ENCODE results near the gene ABCA13.
"Not testable (repeated sequence)": the region's sequence is repeated elsewhere in the genome, so short reads cannot be mapped to it uniquely, and the experiment has no call there.

The ABCA13 gene

DNA sequence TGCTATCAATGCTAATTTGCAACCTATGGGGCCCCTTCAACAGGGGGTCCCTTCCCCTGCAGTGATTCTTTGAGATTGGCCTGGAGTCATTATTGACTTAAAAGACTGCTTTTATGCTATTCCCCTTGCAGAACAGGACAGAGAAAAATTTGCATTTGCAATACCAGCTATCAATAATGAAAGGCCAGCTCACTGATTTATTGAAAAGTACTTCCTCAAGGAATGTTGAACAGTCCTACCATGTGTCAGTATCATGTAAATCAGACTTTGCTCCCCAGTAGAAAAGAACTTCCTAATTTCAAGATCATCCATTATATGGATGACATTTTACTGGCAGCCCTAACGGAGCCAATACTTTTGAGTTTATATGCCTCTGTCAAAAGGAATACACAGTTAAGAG lies 29.7 kb upstream of the ABCA13 start:
- no peaks in the 10 kb centered on the region for H3K79me2 ChIP-seq (ENCODE audit: insufficient read depth, low read length)
- TF ChIP-seq EZH2phosphoT487 (IDR thresholded peaks at IDR 0.05; ENCODE audit: borderline replicate concordance) = no peak
- TF ChIP-seq, protein P1, sequence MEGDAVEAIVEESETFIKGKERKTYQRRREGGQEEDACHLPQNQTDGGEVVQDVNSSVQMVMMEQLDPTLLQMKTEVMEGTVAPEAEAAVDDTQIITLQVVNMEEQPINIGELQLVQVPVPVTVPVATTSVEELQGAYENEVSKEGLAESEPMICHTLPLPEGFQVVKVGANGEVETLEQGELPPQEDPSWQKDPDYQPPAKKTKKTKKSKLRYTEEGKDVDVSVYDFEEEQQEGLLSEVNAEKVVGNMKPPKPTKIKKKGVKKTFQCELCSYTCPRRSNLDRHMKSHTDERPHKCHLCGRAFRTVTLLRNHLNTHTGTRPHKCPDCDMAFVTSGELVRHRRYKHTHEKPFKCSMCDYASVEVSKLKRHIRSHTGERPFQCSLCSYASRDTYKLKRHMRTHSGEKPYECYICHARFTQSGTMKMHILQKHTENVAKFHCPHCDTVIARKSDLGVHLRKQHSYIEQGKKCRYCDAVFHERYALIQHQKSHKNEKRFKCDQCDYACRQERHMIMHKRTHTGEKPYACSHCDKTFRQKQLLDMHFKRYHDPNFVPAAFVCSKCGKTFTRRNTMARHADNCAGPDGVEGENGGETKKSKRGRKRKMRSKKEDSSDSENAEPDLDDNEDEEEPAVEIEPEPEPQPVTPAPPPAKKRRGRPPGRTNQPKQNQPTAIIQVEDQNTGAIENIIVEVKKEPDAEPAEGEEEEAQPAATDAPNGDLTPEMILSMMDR (conservative IDR thresholded peaks at IDR 0.05; ENCODE audit: low read length) = no peak
- H3K4me2 ChIP-seq (ENCODE audit: low read depth, low read length, poor library complexity, severe bottlenecking) = no peak overlapping the region
- H3K9me2 ChIP-seq (replicated peaks; ENCODE audit: low read depth, low read length) = no peaks in the 10 kb centered on the region
- no peaks in the 10 kb centered on the region for H3K36me3 ChIP-seq (ENCODE audit: insufficient read depth, low read length)
- H2AFZ ChIP-seq (ENCODE audit: low read length) = no peak overlapping the region
- H3K4me3 ChIP-seq (ENCODE audit: low read length, poor library complexity, severe bottlenecking) = no peak overlapping the region
- H3K4me1 ChIP-seq (ENCODE audit: insufficient read depth, low read length, poor library complexity, severe bottlenecking) = no peaks in the 10 kb centered on the region
- H3K9ac ChIP-seq (ENCODE audit: low read depth, low read length, poor library complexity, severe bottlenecking) = no peak overlapping the region
- no peaks in the 10 kb centered on the region for H3F3A ChIP-seq (ENCODE audit: low read depth)
- H4K20me1 ChIP-seq (ENCODE audit: insufficient read depth, low read length, poor library complexity, severe bottlenecking) = no peaks in the 10 kb centered on the region
- no peaks in the 10 kb centered on the region for H3K27me3 ChIP-seq (ENCODE audit: insufficient read depth, low read length, poor library complexity, severe bottlenecking)
- H3K9me3 ChIP-seq (ENCODE audit: insufficient read depth, low read depth, low read length) = no peaks in the 10 kb centered on the region

DNA sequence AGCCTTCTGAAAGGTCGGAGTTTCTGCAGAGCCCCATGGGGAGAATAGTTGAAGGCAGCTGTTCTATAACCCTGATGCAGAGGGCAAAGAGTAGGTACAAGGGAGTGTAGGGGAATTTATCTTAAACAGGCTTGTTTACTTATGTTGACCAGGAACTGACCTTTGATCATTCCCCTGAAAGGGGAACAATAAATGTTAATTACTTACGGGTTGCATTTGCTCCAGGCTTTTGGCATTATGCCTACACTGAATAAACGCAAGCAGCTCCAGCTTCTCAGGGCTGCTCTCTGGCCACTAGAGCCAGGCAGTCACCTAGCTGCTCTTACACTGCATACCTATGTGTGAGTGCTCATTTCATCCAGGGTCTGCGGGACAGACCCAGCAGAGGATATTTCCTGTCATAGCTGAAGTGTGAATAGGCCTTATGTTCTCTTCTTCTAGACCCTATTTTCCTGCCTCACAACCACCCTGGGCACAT lies 26.9 kb upstream of the ABCA13 start:
- Histone ChIP-seq H3K4me2 (ENCODE audit: low read depth, low read length, poor library complexity, severe bottlenecking) (no peak overlapping the region), H3F3A (ENCODE audit: low read depth) (no peaks in the 10 kb centered on the region), H3K27me3 (ENCODE audit: insufficient read depth, low read length, poor library complexity, severe bottlenecking) (no peaks in the 10 kb centered on the region), H3K4me3 (ENCODE audit: low read length, poor library complexity, severe bottlenecking) (no peak overlapping the region), H3K36me3 (ENCODE audit: insufficient read depth, low read length) (no peaks in the 10 kb centered on the region), H3K9me3 (ENCODE audit: insufficient read depth, low read depth, low read length) (no peaks in the 10 kb centered on the region), H4K20me1 (ENCODE audit: insufficient read depth, low read length, poor library complexity, severe bottlenecking) (no peaks in the 10 kb centered on the region), H3K79me2 (ENCODE audit: insufficient read depth, low read length) (no peaks in the 10 kb centered on the region), H3K4me1 (ENCODE audit: insufficient read depth, low read length, poor library complexity, severe bottlenecking) (no peaks in the 10 kb centered on the region), H3K9ac (ENCODE audit: low read depth, low read length, poor library complexity, severe bottlenecking) (no peak overlapping the region), H3K9me2 (replicated peaks; ENCODE audit: low read depth, low read length) (no peaks in the 10 kb centered on the region), H2AFZ (ENCODE audit: low read length) (no peak overlapping the region)
- TF ChIP-seq EZH2phosphoT487 (IDR thresholded peaks at IDR 0.05; ENCODE audit: borderline replicate concordance) = no peak
- TF ChIP-seq, protein P1 (conservative IDR thresholded peaks at IDR 0.05; ENCODE audit: low read length) = no peak

DNA sequence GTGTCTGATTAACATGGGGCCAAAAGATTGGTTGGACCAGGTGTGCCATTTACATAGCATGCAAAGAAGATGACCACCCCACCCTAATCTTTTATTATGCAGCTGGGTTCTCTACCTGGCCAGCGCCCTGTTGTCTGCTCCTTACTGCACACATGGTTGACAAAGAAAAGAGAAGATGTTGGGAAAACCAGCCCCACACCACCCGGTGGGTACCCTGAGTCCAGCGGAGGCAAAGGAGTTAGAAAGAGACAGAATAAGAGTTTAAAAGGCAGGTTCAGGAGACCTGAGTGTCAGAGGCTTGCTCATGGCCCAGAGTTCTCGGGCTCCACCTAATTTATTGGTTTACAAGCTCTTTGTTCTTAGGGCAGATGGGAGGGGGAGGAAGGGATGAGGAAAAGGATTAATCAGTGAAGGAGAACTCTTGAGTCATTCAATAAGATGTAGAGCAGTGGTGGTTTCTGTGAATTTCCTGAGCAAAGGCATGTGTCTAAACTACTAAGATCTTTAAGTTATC lies 24.1 kb upstream of the ABCA13 start:
- no peaks in the 10 kb centered on the region for H3K9me3 ChIP-seq (ENCODE audit: insufficient read depth, low read depth, low read length)
- no peaks in the 10 kb centered on the region for H4K20me1 ChIP-seq (ENCODE audit: insufficient read depth, low read length, poor library complexity, severe bottlenecking)
- no peaks in the 10 kb centered on the region for H3K79me2 ChIP-seq (ENCODE audit: insufficient read depth, low read length)
- no peaks in the 10 kb centered on the region for H3K9me2 ChIP-seq (replicated peaks; ENCODE audit: low read depth, low read length)
- no peak overlapping the region for H3K4me2 ChIP-seq (ENCODE audit: low read depth, low read length, poor library complexity, severe bottlenecking)
- H3K9ac ChIP-seq (ENCODE audit: low read depth, low read length, poor library complexity, severe bottlenecking) = no peak overlapping the region
- no peak overlapping the region for H3K4me3 ChIP-seq (ENCODE audit: low read length, poor library complexity, severe bottlenecking)
- H2AFZ ChIP-seq (ENCODE audit: low read length) = no peak overlapping the region
- no peaks in the 10 kb centered on the region for H3F3A ChIP-seq (ENCODE audit: low read depth)
- H3K36me3 ChIP-seq (ENCODE audit: insufficient read depth, low read length) = no peaks in the 10 kb centered on the region
- no peak for TF ChIP-seq EZH2phosphoT487 (IDR thresholded peaks at IDR 0.05; ENCODE audit: borderline replicate concordance)
- TF ChIP-seq, protein P1 (conservative IDR thresholded peaks at IDR 0.05; ENCODE audit: low read length) = no peak
- H3K4me1 ChIP-seq (ENCODE audit: insufficient read depth, low read length, poor library complexity, severe bottlenecking) = no peaks in the 10 kb centered on the region
- H3K27me3 ChIP-seq (ENCODE audit: insufficient read depth, low read length, poor library complexity, severe bottlenecking) = no peaks in the 10 kb centered on the region

DNA sequence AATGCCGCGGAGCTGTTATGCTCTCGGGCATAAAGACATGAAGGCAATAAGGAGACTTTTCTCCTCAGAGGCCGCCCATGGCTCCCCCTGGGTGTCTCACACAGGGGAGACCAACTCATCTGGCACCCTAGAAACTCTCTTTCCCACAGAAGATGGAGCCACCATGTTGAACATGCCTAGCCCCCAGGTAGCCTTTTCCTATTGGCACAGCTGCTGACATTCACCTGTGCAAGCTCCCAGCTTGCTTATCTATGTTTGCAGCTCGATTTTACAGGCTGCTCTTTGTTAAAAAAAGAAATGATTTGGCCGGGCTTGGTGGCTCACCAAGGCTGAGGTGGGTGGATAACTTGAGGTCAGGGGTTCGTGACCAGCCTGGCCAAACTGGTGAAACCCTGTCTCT lies 23.6 kb upstream of the ABCA13 start:
- not testable (repeated sequence) for H3K9me3 ChIP-seq (ENCODE audit: insufficient read depth, low read depth, low read length); H3K79me2 ChIP-seq (ENCODE audit: insufficient read depth, low read length); H3K9ac ChIP-seq (ENCODE audit: low read depth, low read length, poor library complexity, severe bottlenecking); H3K36me3 ChIP-seq (ENCODE audit: insufficient read depth, low read length); H3K4me3 ChIP-seq (ENCODE audit: low read length, poor library complexity, severe bottlenecking); H2AFZ ChIP-seq (ENCODE audit: low read length); H3K27me3 ChIP-seq (ENCODE audit: insufficient read depth, low read length, poor library complexity, severe bottlenecking); H3K4me1 ChIP-seq (ENCODE audit: insufficient read depth, low read length, poor library complexity, severe bottlenecking); H3K9me2 ChIP-seq (replicated peaks; ENCODE audit: low read depth, low read length); H4K20me1 ChIP-seq (ENCODE audit: insufficient read depth, low read length, poor library complexity, severe bottlenecking); H3F3A ChIP-seq (ENCODE audit: low read depth); H3K4me2 ChIP-seq (ENCODE audit: low read depth, low read length, poor library complexity, severe bottlenecking)

Measured in Loucy (cell line).